ENCODE data around the gene WNT5B. TPM values are rescaled to one million over a fixed set of nuclear protein-coding genes. Genes with fewer than 3 reads are reported as not detected.

Gene WNT5B
- polyA plus RNA-seq, 1 donor (not counting 4 experiments of a cell fraction or from before 2014, with no cell fraction given) = 12.3 TPM

DNA sequence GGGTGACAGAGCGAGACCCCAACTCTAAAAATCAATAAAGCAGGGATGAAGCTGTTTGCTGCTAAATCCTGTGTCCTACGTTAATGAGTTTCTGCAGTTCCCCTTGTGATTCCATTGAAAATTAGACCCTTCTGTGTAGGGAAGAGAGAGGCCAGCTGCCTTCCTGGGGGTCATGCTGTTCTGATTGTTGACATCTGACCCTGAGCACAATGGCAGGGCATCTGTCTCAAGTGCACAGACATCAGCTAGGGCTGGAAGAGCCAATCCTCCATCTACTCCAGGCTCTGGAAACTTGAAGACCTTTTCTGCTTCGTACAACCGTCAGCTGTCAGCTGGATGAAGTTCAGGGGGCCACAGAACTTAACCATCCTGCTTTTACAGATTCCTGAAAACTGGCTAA, 44.7 kb upstream of the WNT5B start:
- DNase-seq (ENCODE audit: low read depth, low spot score) (no peak), FAIRE-seq (no peak)

DNA sequence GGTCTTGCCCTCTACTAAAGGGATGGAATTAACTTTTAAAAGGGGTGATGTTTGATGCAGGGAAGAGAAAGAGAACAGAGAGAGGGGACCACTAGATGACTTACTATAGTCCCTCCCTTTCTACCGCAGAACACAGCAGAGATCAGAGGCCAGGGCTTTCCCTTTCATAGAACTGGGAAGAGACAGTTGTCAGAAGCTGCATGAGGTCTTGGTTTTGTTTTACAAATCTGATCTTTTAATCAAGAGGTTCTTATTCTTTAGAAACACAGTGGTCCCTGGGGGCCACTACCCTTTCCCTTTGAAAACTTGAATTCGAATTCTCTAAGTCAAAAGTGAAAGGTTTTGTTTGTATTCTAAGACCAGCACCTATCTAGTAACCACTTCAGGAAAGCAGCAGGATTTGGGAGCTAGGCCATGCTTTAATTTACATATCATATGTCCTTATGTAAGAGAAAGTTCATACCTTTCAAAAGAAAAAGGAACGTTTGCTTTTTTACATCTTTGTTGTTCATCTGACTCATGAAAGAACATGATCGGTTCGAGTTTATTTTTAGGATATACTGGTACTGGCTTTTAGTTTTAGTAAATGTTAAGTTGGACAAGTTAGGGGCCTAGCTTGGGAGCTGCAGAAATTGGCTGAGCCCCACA, 41.0 kb upstream of the WNT5B start:
- Histone ChIP-seq H3K36me3 (ENCODE audit: control insufficient read depth in 2 of 2, extremely low read depth in 1 of 2, insufficient read depth in 2 of 2, low read length in 2 of 2) (peaks cover 0 to 2% of the 10 kb centered on the region in 2 experiments), H3K4me1 (ENCODE audit: control insufficient read depth, extremely low read depth, insufficient read depth, low read length) (peaks cover 42% of the 10 kb centered on the region), H3K9ac (ENCODE audit: control insufficient read depth, extremely low read depth, insufficient read depth, low read length) (no peak overlapping the region), H3K9me3 (ENCODE audit: control insufficient read depth, low read depth, low read length) (no peaks in the 10 kb centered on the region), H4K20me1 (ENCODE audit: control insufficient read depth, extremely low read depth, insufficient read depth, low read length) (peaks cover 3% of the 10 kb centered on the region), H3K9me1 (ENCODE audit: control insufficient read depth, extremely low read depth, insufficient read depth, low read length) (peaks cover 3% of the 10 kb centered on the region), H3K27ac (ENCODE audit: control insufficient read depth, insufficient read depth, low read length) (no peak overlapping the region), H2AFZ (ENCODE audit: control insufficient read depth, low read length) (no peak overlapping the region), H3K4me2 (ENCODE audit: control insufficient read depth, extremely low read depth, insufficient read depth, low read depth, low read length) (peak overlapping the region; percentile 34), H3K27me3 (ENCODE audit: control insufficient read depth, extremely low read depth, insufficient read depth, low read length) (no peaks in the 10 kb centered on the region), H3K79me2 (ENCODE audit: control insufficient read depth, insufficient read depth, low read length) (peaks cover 28% of the 10 kb centered on the region), H3K4me3 (ENCODE audit: control insufficient read depth in 2 of 3, extremely low read depth in 1 of 3, insufficient read depth in 2 of 3, low read depth in 1 of 3, low read length in 3 of 3) (no peak overlapping the region)
- DNase-seq (ENCODE audit: low read depth, low spot score) = no peak
- no peak for FAIRE-seq
- dilution Hi-C loops (cut with MboI; ENCODE audit: extremely low pct_ligation_motif_present, low sequenced_read_pairs) = no loop called here
- TF ChIP-seq EZH2 (IDR thresholded peaks at IDR 0.05; ENCODE audit: low read length) = no peak
- TF ChIP-seq, protein P1, sequence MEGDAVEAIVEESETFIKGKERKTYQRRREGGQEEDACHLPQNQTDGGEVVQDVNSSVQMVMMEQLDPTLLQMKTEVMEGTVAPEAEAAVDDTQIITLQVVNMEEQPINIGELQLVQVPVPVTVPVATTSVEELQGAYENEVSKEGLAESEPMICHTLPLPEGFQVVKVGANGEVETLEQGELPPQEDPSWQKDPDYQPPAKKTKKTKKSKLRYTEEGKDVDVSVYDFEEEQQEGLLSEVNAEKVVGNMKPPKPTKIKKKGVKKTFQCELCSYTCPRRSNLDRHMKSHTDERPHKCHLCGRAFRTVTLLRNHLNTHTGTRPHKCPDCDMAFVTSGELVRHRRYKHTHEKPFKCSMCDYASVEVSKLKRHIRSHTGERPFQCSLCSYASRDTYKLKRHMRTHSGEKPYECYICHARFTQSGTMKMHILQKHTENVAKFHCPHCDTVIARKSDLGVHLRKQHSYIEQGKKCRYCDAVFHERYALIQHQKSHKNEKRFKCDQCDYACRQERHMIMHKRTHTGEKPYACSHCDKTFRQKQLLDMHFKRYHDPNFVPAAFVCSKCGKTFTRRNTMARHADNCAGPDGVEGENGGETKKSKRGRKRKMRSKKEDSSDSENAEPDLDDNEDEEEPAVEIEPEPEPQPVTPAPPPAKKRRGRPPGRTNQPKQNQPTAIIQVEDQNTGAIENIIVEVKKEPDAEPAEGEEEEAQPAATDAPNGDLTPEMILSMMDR (optimal IDR thresholded peaks at IDR 0.05 in 1 of 3, IDR thresholded peaks at IDR 0.05 in 1 of 3, conservative IDR thresholded peaks at IDR 0.05 in 1 of 3; ENCODE audit: extremely low read depth in 1 of 3, insufficient read depth in 2 of 3, low read length in 3 of 3) = no peak

More for the DNA sequence above, 44.7 kb upstream of the WNT5B start:
- H3K4me1 ChIP-seq (ENCODE audit: control insufficient read depth, extremely low read depth, insufficient read depth, low read length) = peaks cover 8% of the 10 kb centered on the region
- no peaks in the 10 kb centered on the region for H3K9me1 ChIP-seq (ENCODE audit: control insufficient read depth, extremely low read depth, insufficient read depth, low read length)
- TF ChIP-seq EZH2 (IDR thresholded peaks at IDR 0.05; ENCODE audit: low read length) = no peak
- TF ChIP-seq, protein P1 (optimal IDR thresholded peaks at IDR 0.05 in 1 of 3, IDR thresholded peaks at IDR 0.05 in 1 of 3, conservative IDR thresholded peaks at IDR 0.05 in 1 of 3; ENCODE audit: extremely low read depth in 1 of 3, insufficient read depth in 2 of 3, low read length in 3 of 3) = no peak
- H3K4me2 ChIP-seq (ENCODE audit: control insufficient read depth, extremely low read depth, insufficient read depth, low read depth, low read length) = no peak overlapping the region
- no peak overlapping the region for H2AFZ ChIP-seq (ENCODE audit: control insufficient read depth, low read length)
- H3K4me3 ChIP-seq (ENCODE audit: control insufficient read depth in 2 of 3, extremely low read depth in 1 of 3, insufficient read depth in 2 of 3, low read depth in 1 of 3, low read length in 3 of 3) = no peak overlapping the region
- dilution Hi-C loops (cut with MboI; ENCODE audit: extremely low pct_ligation_motif_present, low sequenced_read_pairs) = no loop called here
- no peaks in the 10 kb centered on the region for H3K9me3 ChIP-seq (ENCODE audit: control insufficient read depth, low read depth, low read length)
- no peaks in the 10 kb centered on the region for H4K20me1 ChIP-seq (ENCODE audit: control insufficient read depth, extremely low read depth, insufficient read depth, low read length)
- peaks cover 0 to 2% of the 10 kb centered on the region in 2 experiments for H3K36me3 ChIP-seq (ENCODE audit: control insufficient read depth in 2 of 2, extremely low read depth in 1 of 2, insufficient read depth in 2 of 2, low read length in 2 of 2)
- peaks cover 15% of the 10 kb centered on the region for H3K79me2 ChIP-seq (ENCODE audit: control insufficient read depth, insufficient read depth, low read length)
- H3K27ac ChIP-seq (ENCODE audit: control insufficient read depth, insufficient read depth, low read length) = no peak overlapping the region
- H3K27me3 ChIP-seq (ENCODE audit: control insufficient read depth, extremely low read depth, insufficient read depth, low read length) = no peaks in the 10 kb centered on the region
- H3K9ac ChIP-seq (ENCODE audit: control insufficient read depth, extremely low read depth, insufficient read depth, low read length) = no peak overlapping the region

Data from keratinocyte (primary cell).